Osteoblast (primary cell): ENCODE data around the gene TM9SF3. TPM values are rescaled to one million over a fixed set of nuclear protein-coding genes. Genes with fewer than 3 reads are reported as not detected.
A peak's percentile ranks its signal among the peaks of the same experiment; 100 is the strongest.

Source experiments
- DNase-seq: peaks from one replicate; pipeline ENCODE4 v3.0.0; 2011; ENCODE audit warnings: low spot score, mixed read lengths; ENCODE audit not compliant: insufficient read length; ENCODE audit errors: missing footprints
- H2AFZ ChIP-seq: 2 replicates; pipeline ENCODE4 v1.6.0; 2011; ENCODE audit warnings: mild to moderate bottlenecking, low read length
- H3K27ac ChIP-seq: 2 replicates; pipeline ENCODE4 v1.5.1; 2011; ENCODE audit warnings: mild to moderate bottlenecking, low read depth, low read length, moderate library complexity
- H3K27me3 ChIP-seq: 2 replicates; pipeline ENCODE4 v1.6.0; 2012; ENCODE audit warnings: mild to moderate bottlenecking, control low read depth, inconsistent platforms, low read length, moderate library complexity; ENCODE audit not compliant: insufficient read depth
- H3K36me3 ChIP-seq: 2 replicates; pipeline ENCODE4 v1.5.1; 2011; ENCODE audit warnings: mild to moderate bottlenecking, low read length, control low read depth, moderate library complexity; ENCODE audit not compliant: insufficient read depth
- H3K4me1 ChIP-seq: 2 replicates; pipeline ENCODE4 v1.5.1; 2011; ENCODE audit warnings: mild to moderate bottlenecking, low read length, control low read depth, moderate library complexity; ENCODE audit not compliant: insufficient read depth
- H3K4me2 ChIP-seq: 2 replicates; pipeline ENCODE4 v1.6.0; 2011; ENCODE audit warnings: mild to moderate bottlenecking, low read length; ENCODE audit not compliant: insufficient read depth
- H3K4me3 ChIP-seq: fragments of 200-600 bp; sonication (generic); 3 replicates; pipeline ENCODE4 v1.5.1; 2012; ENCODE audit warnings: mild to moderate bottlenecking, low read length, inconsistent platforms; ENCODE audit not compliant: insufficient read depth
- H3K79me2 ChIP-seq: 2 replicates; pipeline ENCODE4 v1.6.0; 2012; ENCODE audit warnings: mild to moderate bottlenecking, low read length, control low read depth, inconsistent platforms; ENCODE audit not compliant: insufficient read depth
- H3K9me3 ChIP-seq: 2 replicates; pipeline ENCODE4 v1.5.1; 2011; ENCODE audit warnings: low read depth, low read length, control low read depth
- H4K20me1 ChIP-seq: 2 replicates; pipeline ENCODE4 v1.6.0; 2012; ENCODE audit warnings: mild to moderate bottlenecking, low read length, control low read depth; ENCODE audit not compliant: insufficient read depth
- total RNA-seq: library from RNA; depleted of rRNA; stranded (reverse); fragments of >200 nt; gene quantifications from 2 replicates; pipeline ENCODE4 v1.2.3, GENCODE V29; 2012
- TF ChIP-seq, protein P1 (sequence below): IDR thresholded peaks from 2 replicates; pipeline ENCODE4 v1.5.1; 2011; ENCODE audit warnings: mild to moderate bottlenecking, low read depth, low read length, moderate library complexity; ENCODE audit errors: extremely low read depth

Gene TM9SF3
- total RNA-seq, 1 donor = 124 TPM

DNA sequence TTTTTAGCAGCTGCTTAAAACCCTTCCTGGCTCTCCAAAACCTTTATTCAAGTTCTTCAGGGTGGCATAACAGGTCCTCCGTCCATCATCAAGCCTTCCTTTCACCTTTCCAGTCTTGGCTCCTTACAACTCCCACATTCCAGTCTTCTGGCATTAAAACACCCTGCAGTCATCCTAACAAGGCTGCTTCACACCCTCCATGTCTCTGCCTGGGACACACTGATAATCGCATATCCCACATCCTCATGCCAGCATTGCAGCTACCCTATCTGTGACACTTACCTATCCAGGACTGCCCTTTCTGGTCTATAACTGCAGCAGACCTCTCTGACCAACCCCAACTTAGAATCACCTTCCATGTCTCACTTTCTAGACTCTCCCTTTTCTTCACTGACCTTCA is 70.5 kb downstream of the TM9SF3 start:
- H3K4me3 ChIP-seq = no peak overlapping the region
- peaks cover 15% of the 10 kb centered on the region for H3K27me3 ChIP-seq
- DNase-seq = no peak
- no peak overlapping the region for H3K4me2 ChIP-seq
- peaks cover 9% of the 10 kb centered on the region for H4K20me1 ChIP-seq
- H3K4me1 ChIP-seq = peaks cover 18% of the 10 kb centered on the region
- no peaks in the 10 kb centered on the region for H3K79me2 ChIP-seq
- peaks cover 20% of the 10 kb centered on the region for H3K36me3 ChIP-seq
- no peak overlapping the region for H2AFZ ChIP-seq
- no peaks in the 10 kb centered on the region for H3K9me3 ChIP-seq
- TF ChIP-seq, protein P1, sequence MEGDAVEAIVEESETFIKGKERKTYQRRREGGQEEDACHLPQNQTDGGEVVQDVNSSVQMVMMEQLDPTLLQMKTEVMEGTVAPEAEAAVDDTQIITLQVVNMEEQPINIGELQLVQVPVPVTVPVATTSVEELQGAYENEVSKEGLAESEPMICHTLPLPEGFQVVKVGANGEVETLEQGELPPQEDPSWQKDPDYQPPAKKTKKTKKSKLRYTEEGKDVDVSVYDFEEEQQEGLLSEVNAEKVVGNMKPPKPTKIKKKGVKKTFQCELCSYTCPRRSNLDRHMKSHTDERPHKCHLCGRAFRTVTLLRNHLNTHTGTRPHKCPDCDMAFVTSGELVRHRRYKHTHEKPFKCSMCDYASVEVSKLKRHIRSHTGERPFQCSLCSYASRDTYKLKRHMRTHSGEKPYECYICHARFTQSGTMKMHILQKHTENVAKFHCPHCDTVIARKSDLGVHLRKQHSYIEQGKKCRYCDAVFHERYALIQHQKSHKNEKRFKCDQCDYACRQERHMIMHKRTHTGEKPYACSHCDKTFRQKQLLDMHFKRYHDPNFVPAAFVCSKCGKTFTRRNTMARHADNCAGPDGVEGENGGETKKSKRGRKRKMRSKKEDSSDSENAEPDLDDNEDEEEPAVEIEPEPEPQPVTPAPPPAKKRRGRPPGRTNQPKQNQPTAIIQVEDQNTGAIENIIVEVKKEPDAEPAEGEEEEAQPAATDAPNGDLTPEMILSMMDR = no peak
- no peak overlapping the region for H3K27ac ChIP-seq

DNA sequence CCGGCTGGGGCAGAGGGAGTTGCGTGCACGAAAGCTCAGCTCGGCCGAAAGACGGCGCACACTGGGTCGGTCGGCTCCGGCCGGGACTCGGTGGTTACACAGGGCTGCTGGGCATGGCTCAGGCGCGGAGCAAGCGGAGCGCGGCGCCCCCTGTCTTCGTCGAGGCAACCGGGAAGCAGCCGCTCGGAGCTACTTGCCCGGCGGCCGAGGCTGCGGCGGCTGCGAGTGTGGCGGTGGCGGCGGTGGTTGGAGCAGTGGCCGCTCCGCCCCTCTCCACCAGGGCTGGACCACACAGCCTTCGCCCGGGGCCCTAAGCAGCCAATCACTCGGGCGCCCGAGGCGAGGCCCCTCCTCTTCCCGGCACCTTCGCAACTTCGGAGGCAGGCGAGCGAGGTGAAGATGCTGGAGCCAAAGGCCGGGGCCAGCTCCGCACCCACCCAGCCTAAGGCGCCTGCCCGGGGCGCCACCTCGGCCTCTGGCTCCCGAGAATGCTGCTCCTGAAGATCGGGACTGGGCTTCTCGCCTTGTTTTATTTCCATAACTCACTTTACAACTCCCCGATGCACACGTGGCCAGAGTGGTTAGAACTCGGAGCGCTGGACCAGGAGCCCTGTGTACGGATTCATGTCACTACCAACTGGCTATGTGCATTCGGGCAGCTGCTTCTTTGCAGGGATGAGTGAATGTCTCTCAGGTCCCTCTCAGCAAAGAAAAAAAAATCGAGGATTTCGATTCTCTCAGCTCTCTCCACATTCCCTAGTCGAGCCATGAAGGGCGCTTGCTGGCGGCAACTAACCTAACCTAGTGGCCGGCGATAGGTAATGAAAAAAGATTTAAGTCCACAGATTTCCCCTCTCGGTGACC is 72.9 kb downstream of the TM9SF3 start, which contains the start of gene TLL2:
TLL2 (minus strand) TSS at position 229 of the 864 bp plus-strand sequence. CDS start 241 bp downstream, outside the sequence.
- no peak within 1 kb of the TSS for H2AFZ ChIP-seq
- peaks cover 7% of the 10 kb centered on the region for H3K36me3 ChIP-seq
- peak within 1 kb of the TSS; percentile 86 for H3K4me2 ChIP-seq
- peaks cover 5% of the 10 kb centered on the region for H4K20me1 ChIP-seq
- no peak within 1 kb of the TSS for H3K27ac ChIP-seq
- peak within 1 kb of the TSS; percentile 66 for H3K4me3 ChIP-seq
- H3K4me1 ChIP-seq = peaks cover 22% of the 10 kb centered on the region
- H3K79me2 ChIP-seq = no peaks in the 10 kb centered on the region
- peaks cover 15% of the 10 kb centered on the region for H3K27me3 ChIP-seq
- no peaks in the 10 kb centered on the region for H3K9me3 ChIP-seq
- TF ChIP-seq, protein P1 = peak; percentile 38
- peak; percentile 96 for DNase-seq

DNA sequence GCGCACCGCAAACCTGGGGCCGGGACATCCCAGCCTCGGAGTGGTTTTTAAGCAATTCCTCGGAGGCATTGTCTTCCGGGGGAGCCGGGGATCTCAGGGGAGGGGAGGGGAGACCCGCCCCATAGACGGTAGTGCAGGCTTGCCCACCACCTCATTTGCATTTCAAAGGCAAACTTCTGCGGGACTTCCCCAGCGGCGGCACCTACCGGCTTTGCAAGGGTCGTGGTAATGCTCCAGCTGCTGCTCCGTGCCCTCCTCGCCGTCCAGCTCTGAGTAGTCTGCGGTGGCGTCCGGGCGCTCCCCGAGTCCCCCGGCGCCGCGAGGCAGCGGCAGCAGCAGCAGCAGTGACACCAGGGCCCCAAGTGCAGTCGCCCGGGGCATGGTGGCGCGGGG is 73.5 kb downstream of the TM9SF3 start:
- H3K4me2 ChIP-seq = peak overlapping the region; percentile 86
- no peaks in the 10 kb centered on the region for H3K79me2 ChIP-seq
- no peaks in the 10 kb centered on the region for H3K9me3 ChIP-seq
- no peak overlapping the region for H3K27ac ChIP-seq
- H3K36me3 ChIP-seq = peaks cover 4% of the 10 kb centered on the region
- TF ChIP-seq, protein P1 = no peak
- peaks cover 22% of the 10 kb centered on the region for H3K4me1 ChIP-seq
- no peak overlapping the region for H2AFZ ChIP-seq
- DNase-seq = no peak
- H3K4me3 ChIP-seq = peak overlapping the region; percentile 66
- peaks cover 5% of the 10 kb centered on the region for H4K20me1 ChIP-seq
- H3K27me3 ChIP-seq = peaks cover 15% of the 10 kb centered on the region
